CD8-positive, alpha-beta memory T cell (primary cell): ENCODE data around the gene SLC9A2. TPM values are rescaled to one million over a fixed set of nuclear protein-coding genes. Genes with fewer than 3 reads are reported as not detected.

Experiments
- CTCF ChIA-PET: fragments of 350-600 bp; sonication (Branson Sonifier 250); formaldehyde crosslinking; loops from one replicate; lab custom pipeline; 2021; ENCODE audit warnings: antibody characterized with exemption; lab: Charles Lee
- POLR2A ChIA-PET: fragments of 350-600 bp; sonication (Branson Sonifier 250); formaldehyde crosslinking; loops from one replicate; lab custom pipeline; 2021; ENCODE audit warnings: antibody characterized with exemption; lab: Charles Lee
- DNase-seq, 5 donors: peaks; one replicate each; pipeline versions ENCODE4 v3.0.0 to v3.0.0-alpha.2; 2020 to 2022; ENCODE audit warnings: mixed read lengths in 1 of 5
- H3K27ac ChIP-seq: one replicate; pipeline ENCODE4 v1.7.0; 2013; ENCODE audit warnings: low read depth, mild to moderate bottlenecking, low read length, moderate library complexity
- H3K27me3 ChIP-seq: 2 replicates; pipeline ENCODE4 v1.7.0; 2013; ENCODE audit warnings: low read length, mild to moderate bottlenecking; ENCODE audit not compliant: insufficient read depth, poor library complexity, severe bottlenecking
- H3K36me3 ChIP-seq: 2 replicates; pipeline ENCODE4 v1.7.0; 2013; ENCODE audit warnings: mild to moderate bottlenecking, low read length, moderate library complexity; ENCODE audit not compliant: insufficient read depth
- H3K4me1 ChIP-seq: 2 replicates; pipeline ENCODE4 v1.7.0; 2013; ENCODE audit warnings: mild to moderate bottlenecking, low read length, moderate library complexity; ENCODE audit not compliant: insufficient read depth
- H3K4me3 ChIP-seq: 2 replicates; pipeline ENCODE4 v1.7.0; 2013; ENCODE audit warnings: mild to moderate bottlenecking, low read length
- H3K9me3 ChIP-seq: 2 replicates; pipeline ENCODE4 v1.7.0; 2013; ENCODE audit warnings: mild to moderate bottlenecking, low read length
- H3K27ac Mint-ChIP-seq, 8 donors: one replicate each; pipeline ENCODE4 v1.8.0; 2020 to 2021; ENCODE audit warnings: mixed read lengths in 8 of 8, mild to moderate bottlenecking in 6 of 8, inconsistent platforms in 3 of 8, moderate library complexity in 3 of 8
- H3K27me3 Mint-ChIP-seq, 2 donors: one replicate each; pipeline ENCODE4 v1.8.0; 2020 to 2021; ENCODE audit warnings: mixed read lengths in 2 of 2, mild to moderate bottlenecking in 1 of 2, moderate library complexity in 1 of 2
- H3K36me3 Mint-ChIP-seq, 3 donors: one replicate each; pipeline ENCODE4 v1.8.0; 2020 to 2021; ENCODE audit warnings: mixed read lengths in 3 of 3, inconsistent platforms in 1 of 3, mild to moderate bottlenecking in 1 of 3
- H3K4me1 Mint-ChIP-seq, 3 donors: one replicate each; pipeline ENCODE4 v1.8.0; 2020 to 2021; ENCODE audit warnings: mixed read lengths in 3 of 3, inconsistent platforms in 1 of 3, mild to moderate bottlenecking in 1 of 3
- H3K4me3 Mint-ChIP-seq, 7 donors: one replicate each; pipeline ENCODE4 v1.8.0; 2020 to 2021; ENCODE audit warnings: mixed read lengths in 7 of 7, mild to moderate bottlenecking in 6 of 7, moderate library complexity in 4 of 7, inconsistent platforms in 2 of 7
- H3K9me3 Mint-ChIP-seq, 5 donors: one replicate each; pipeline ENCODE4 v1.8.0; 2020 to 2022; ENCODE audit warnings: mixed read lengths in 5 of 5, mild to moderate bottlenecking in 3 of 5, moderate library complexity in 2 of 5, inconsistent platforms in 1 of 5
- polyA plus RNA-seq: library from polyadenylated mRNA; unstranded; fragments of 300-500 nt; fragmentation: Illumina TruSeq; gene quantifications from one replicate; pipeline ENCODE4 v1.2.3, GENCODE V29; 2021
- total RNA-seq, 2 experiments: library from RNA; stranded (reverse); gene quantifications; one replicate each; pipeline ENCODE4 v1.2.3, GENCODE V29; 2021

The SLC9A2 gene
- total and polyA plus RNA-seq, 3 experiments from 2014 or later, result not detected

DNA sequence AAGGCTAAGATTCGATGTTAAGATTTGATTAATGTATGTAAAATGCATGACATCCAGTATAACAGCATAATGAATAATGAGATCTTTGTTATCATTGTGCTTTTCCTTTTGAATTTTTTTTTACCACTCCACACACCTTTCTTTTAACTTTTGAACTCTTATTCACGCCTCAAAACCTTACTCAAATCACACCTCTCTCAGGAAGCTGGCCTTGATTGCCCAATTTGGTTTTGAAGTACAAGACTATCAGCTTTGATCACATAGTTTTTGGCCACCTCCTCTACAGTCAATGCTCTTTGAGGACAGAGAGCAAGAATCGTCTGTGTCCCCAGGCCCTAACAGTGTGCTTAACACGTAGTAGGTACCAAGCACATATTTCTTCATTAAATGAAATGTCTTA lies 29.9 kb upstream of the SLC9A2 start:
- H3K4me1 Mint-ChIP-seq, result no peaks in the 10 kb centered on the region
- Histone ChIP-seq H3K36me3 (no peaks in the 10 kb centered on the region), H3K27ac (no peak overlapping the region), H3K27me3 (no peaks in the 10 kb centered on the region), H3K4me3 (no peak overlapping the region), H3K4me1 (no peaks in the 10 kb centered on the region), H3K9me3 (no peaks in the 10 kb centered on the region)
- POLR2A ChIA-PET, result no interaction called here
- peaks cover 0 to 3% (median 0%) of the 10 kb centered on the region in 3 donors for H3K36me3 Mint-ChIP-seq
- no peak overlapping the region for H3K4me3 Mint-ChIP-seq
- no peak overlapping the region for H3K27ac Mint-ChIP-seq
- H3K9me3 Mint-ChIP-seq, result no peaks in the 10 kb centered on the region
- H3K27me3 Mint-ChIP-seq, result peaks cover 6 to 33% of the 10 kb centered on the region in 2 donors
- CTCF ChIA-PET, result no interaction called here
- no peak for DNase-seq

DNA sequence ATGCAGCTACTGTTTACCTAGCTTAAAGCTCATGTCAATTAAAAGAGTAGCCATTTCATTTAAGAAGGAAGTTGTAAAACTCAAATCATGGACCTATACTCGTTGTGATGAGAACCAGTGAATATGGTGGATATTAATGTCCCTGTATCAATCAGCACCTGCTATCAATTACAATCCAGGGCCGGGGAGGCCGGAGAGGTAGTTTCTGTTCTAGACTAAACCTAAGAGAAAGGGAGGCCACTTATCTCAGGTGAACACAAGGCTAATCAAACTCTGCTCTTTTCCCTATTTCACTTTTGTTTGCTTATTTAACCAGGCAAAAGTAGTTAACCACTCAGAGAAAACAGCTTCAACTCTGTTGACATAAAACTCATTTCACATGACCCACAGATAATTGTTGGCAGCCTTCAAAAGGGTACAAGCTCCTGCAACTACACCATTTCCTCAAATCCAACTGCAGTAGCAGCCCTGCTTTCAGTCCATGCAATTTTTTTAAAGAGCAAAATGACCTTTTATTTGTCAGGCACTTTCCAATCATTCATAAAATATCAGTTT lies 27.8 kb upstream of the SLC9A2 start:
- Mint-ChIP-seq H3K27ac (no peak overlapping the region), H3K9me3 (no peaks in the 10 kb centered on the region), H3K36me3 (peaks cover 0 to 3% (median 0%) of the 10 kb centered on the region in 3 donors), H3K4me3 (no peak overlapping the region), H3K27me3 (peaks cover 6 to 25% of the 10 kb centered on the region in 2 donors), H3K4me1 (no peaks in the 10 kb centered on the region)
- Histone ChIP-seq H3K9me3 (no peaks in the 10 kb centered on the region), H3K27me3 (no peaks in the 10 kb centered on the region), H3K27ac (no peak overlapping the region), H3K4me3 (no peak overlapping the region), H3K4me1 (no peaks in the 10 kb centered on the region), H3K36me3 (no peaks in the 10 kb centered on the region)
- CTCF ChIA-PET, result no interaction called here
- no peak for DNase-seq
- POLR2A ChIA-PET, result no interaction called here

DNA sequence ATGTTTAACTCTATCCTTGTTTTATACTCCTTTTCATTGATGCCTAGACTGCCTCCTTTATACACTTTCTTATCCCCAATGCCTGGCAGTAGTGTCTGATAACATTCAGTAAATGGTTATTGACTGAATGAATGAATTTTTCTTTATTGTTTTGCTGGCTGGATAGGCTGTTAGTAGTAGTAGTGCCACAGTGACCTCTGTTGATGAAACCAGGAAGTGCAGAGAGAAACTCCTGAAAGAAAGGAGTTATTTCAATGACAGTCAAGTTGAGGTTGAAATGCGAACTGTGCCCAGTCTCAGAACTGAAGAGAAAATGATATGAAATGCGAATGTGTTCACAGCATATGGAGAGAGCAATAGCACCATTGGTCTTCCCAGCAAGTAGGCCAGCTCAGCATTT lies 26.8 kb upstream of the SLC9A2 start:
- Mint-ChIP-seq H3K27ac (no peak overlapping the region), H3K4me3 (no peak overlapping the region), H3K36me3 (no peaks in the 10 kb centered on the region), H3K9me3 (no peaks in the 10 kb centered on the region), H3K27me3 (peaks cover 5 to 22% of the 10 kb centered on the region in 2 donors), H3K4me1 (no peaks in the 10 kb centered on the region)
- no peaks in the 10 kb centered on the region for H3K9me3 ChIP-seq
- H3K4me1 ChIP-seq, result no peaks in the 10 kb centered on the region
- POLR2A ChIA-PET, result no interaction called here
- no peak overlapping the region for H3K4me3 ChIP-seq
- no peaks in the 10 kb centered on the region for H3K36me3 ChIP-seq
- H3K27me3 ChIP-seq, result no peaks in the 10 kb centered on the region
- CTCF ChIA-PET, result no interaction called here
- no peak for DNase-seq
- no peak overlapping the region for H3K27ac ChIP-seq

DNA sequence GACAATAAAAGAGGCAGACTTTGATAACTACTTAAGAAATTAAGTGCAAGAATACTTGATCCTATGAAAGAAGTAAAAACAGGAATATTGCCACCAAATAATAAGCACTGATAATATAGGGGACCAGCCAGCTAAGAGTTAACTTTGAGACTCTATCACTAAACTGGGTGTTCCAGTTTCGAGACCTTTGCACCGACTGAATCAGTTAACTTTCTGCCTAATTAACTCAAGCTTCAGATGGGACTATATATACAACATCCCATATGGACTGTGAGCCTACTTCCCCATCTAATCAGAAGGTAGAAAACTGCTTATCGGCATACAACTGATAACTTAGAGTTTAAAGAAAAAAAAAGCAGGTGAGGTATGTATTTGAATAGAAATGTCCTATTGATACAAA lies 25.8 kb upstream of the SLC9A2 start:
- H3K9me3 Mint-ChIP-seq, result no peaks in the 10 kb centered on the region
- Histone ChIP-seq H3K9me3 (no peaks in the 10 kb centered on the region), H3K27me3 (no peaks in the 10 kb centered on the region), H3K36me3 (no peaks in the 10 kb centered on the region), H3K27ac (no peak overlapping the region), H3K4me1 (no peaks in the 10 kb centered on the region), H3K4me3 (no peak overlapping the region)
- H3K36me3 Mint-ChIP-seq, result no peaks in the 10 kb centered on the region
- ChIA-PET POLR2A (no interaction called here), CTCF (no interaction called here)
- H3K27ac Mint-ChIP-seq, result no peak overlapping the region
- no peak overlapping the region for H3K4me3 Mint-ChIP-seq
- no peaks in the 10 kb centered on the region for H3K4me1 Mint-ChIP-seq
- H3K27me3 Mint-ChIP-seq, result peaks cover 7 to 22% of the 10 kb centered on the region in 2 donors
- no peak for DNase-seq

- H3K27me3 Mint-ChIP-seq, result peaks cover 9 to 18% of the 10 kb centered on the region in 2 donors
- ChIA-PET CTCF (interaction anchor here (1.3 kb wide), 1 partner anchor 21 kb away, joined by 3 read pairs; no protein-coding TSS in a partner anchor), POLR2A (no interaction called here)
- Histone ChIP-seq H3K27ac (no peak overlapping the region), H3K9me3 (no peaks in the 10 kb centered on the region), H3K27me3 (no peaks in the 10 kb centered on the region), H3K4me1 (no peaks in the 10 kb centered on the region), H3K36me3 (no peaks in the 10 kb centered on the region), H3K4me3 (no peak overlapping the region)
- H3K27ac Mint-ChIP-seq, result no peak overlapping the region
- no peak for DNase-seq
- no peaks in the 10 kb centered on the region for H3K36me3 Mint-ChIP-seq
- no peaks in the 10 kb centered on the region for H3K9me3 Mint-ChIP-seq
- no peak overlapping the region for H3K4me3 Mint-ChIP-seq
- H3K4me1 Mint-ChIP-seq, result no peaks in the 10 kb centered on the region
Measured at GRCh38 chr2:102594445-102595016, 24.8 kb upstream of the SLC9A2 start.

GRCh38 chr2:102597788-102598187 lies 21.6 kb upstream of the SLC9A2 start:
- ChIA-PET POLR2A (no interaction called here), CTCF (no interaction called here)
- H3K27ac Mint-ChIP-seq, result no peak overlapping the region
- H3K36me3 Mint-ChIP-seq, result no peaks in the 10 kb centered on the region
- Histone ChIP-seq H3K9me3 (no peaks in the 10 kb centered on the region), H3K27me3 (no peaks in the 10 kb centered on the region), H3K4me3 (no peak overlapping the region), H3K27ac (no peak overlapping the region), H3K4me1 (no peaks in the 10 kb centered on the region), H3K36me3 (no peaks in the 10 kb centered on the region)
- no peak for DNase-seq
- no peaks in the 10 kb centered on the region for H3K9me3 Mint-ChIP-seq
- peaks cover 8 to 21% of the 10 kb centered on the region in 2 donors for H3K27me3 Mint-ChIP-seq
- no peak overlapping the region for H3K4me3 Mint-ChIP-seq
- H3K4me1 Mint-ChIP-seq, result no peaks in the 10 kb centered on the region

- H3K4me3 Mint-ChIP-seq, result no peak overlapping the region
- ChIA-PET POLR2A (no interaction called here), CTCF (no interaction called here)
- H3K9me3 Mint-ChIP-seq, result no peaks in the 10 kb centered on the region
- no peaks in the 10 kb centered on the region for H3K36me3 Mint-ChIP-seq
- H3K27me3 Mint-ChIP-seq, result peaks cover 8 to 24% of the 10 kb centered on the region in 2 donors
- no peaks in the 10 kb centered on the region for H3K27me3 ChIP-seq
- H3K27ac Mint-ChIP-seq, result no peak overlapping the region
- H3K36me3 ChIP-seq, result no peaks in the 10 kb centered on the region
- no peak overlapping the region for H3K27ac ChIP-seq
- no peaks in the 10 kb centered on the region for H3K4me1 Mint-ChIP-seq
- H3K9me3 ChIP-seq, result no peaks in the 10 kb centered on the region
- H3K4me3 ChIP-seq, result no peak overlapping the region
- no peak for DNase-seq
- H3K4me1 ChIP-seq, result no peaks in the 10 kb centered on the region
Measured at GRCh38 chr2:102599486-102599885, 19.9 kb upstream of the SLC9A2 start.

GRCh38 chr2:102601730-102602129 lies 17.6 kb upstream of the SLC9A2 start:
- CTCF ChIA-PET, result no interaction called here
- no peaks in the 10 kb centered on the region for H3K27me3 ChIP-seq
- DNase-seq, result no peak
- no peaks in the 10 kb centered on the region for H3K9me3 ChIP-seq
- Mint-ChIP-seq H3K4me1 (no peaks in the 10 kb centered on the region), H3K4me3 (no peak overlapping the region), H3K27me3 (peaks cover 8 to 28% of the 10 kb centered on the region in 2 donors), H3K27ac (no peak overlapping the region), H3K9me3 (no peaks in the 10 kb centered on the region), H3K36me3 (no peaks in the 10 kb centered on the region)
- no peak overlapping the region for H3K27ac ChIP-seq
- POLR2A ChIA-PET, result no interaction called here
- no peaks in the 10 kb centered on the region for H3K4me1 ChIP-seq
- no peak overlapping the region for H3K4me3 ChIP-seq
- H3K36me3 ChIP-seq, result no peaks in the 10 kb centered on the region
